SK-N-MC (cell line): ENCODE results near the gene WBP4.

Experiments used
- EZH2 ChIP-seq: fragments of 200-600 bp; sonication (generic); IDR thresholded peaks from one replicate; pipeline ENCODE4 v1.6.1; 2017; ENCODE audit warnings: antibody characterized with exemption
- FOXP2 ChIP-seq: optimal IDR thresholded peaks from 2 replicates; pipeline ENCODE3; 2011; ENCODE audit warnings: mild to moderate bottlenecking, moderate library complexity; ENCODE audit not compliant: insufficient read depth; ENCODE audit errors: extremely low read length, control extremely low read depth
- POLR2AphosphoS5 ChIP-seq: IDR thresholded peaks from 2 replicates; pipeline ENCODE4 v1.6.1; 2012; ENCODE audit warnings: mild to moderate bottlenecking, low read depth, low read length, borderline replicate concordance

DNA sequence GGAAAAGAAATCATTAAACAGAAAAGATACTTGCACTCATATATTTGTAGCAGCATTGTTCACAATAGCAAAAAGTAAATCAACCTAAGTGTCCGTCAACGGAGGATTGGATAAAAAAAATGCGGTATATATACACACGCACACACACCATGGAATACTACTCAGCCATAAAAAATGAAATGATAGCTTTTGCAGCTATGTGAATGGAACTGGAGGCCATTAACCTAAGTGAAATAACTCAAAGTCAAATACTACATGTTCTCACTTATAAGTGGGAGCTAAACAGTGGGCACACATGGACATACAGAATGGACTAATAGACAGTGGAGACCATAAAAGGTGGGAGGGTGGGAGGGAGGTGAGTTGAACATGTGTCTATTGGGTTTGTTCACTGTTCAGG, 18.4 kb downstream of the WBP4 start:
- TF ChIP-seq POLR2AphosphoS5, result no peak
- TF ChIP-seq EZH2, result no peak
- no peak for TF ChIP-seq FOXP2
